HCT116 (cell line): ENCODE results near the gene HUWE1. TPM values are rescaled to one million over a fixed set of nuclear protein-coding genes. Genes with fewer than 3 reads are reported as not detected.

ENCODE experiments used
- ATAC-seq: fragments of 200-7000 bp; cut with Tn5 transposase; 2 replicates; pipeline ENCODE4 v1.9.1; 2020; ENCODE audit warnings: mild to moderate bottlenecking, moderate library complexity
- BruUV-seq: library from RNA; stranded (reverse); fragments of 400-500 nt; replicated peaks from 2 replicates; lab custom pipeline; 2021; lab: Mats Ljungman, UMichigan
- CTCF ChIA-PET: fragments of 300-600 bp; sonication (Branson Sonifier 250); formaldehyde crosslinking; loops from one replicate; lab custom pipeline; 2021; ENCODE audit warnings: antibody characterized with exemption; lab: Charles Lee
- POLR2A ChIA-PET: fragments of 300-600, 350-600 bp; sonication (Branson Sonifier 250); formaldehyde crosslinking; loops from one replicate; lab custom pipeline; 2021; ENCODE audit warnings: antibody characterized with exemption; lab: Charles Lee
- RAD21 ChIA-PET, 2 experiments: fragments of 300-600 bp; sonication (Branson Sonifier 250); formaldehyde crosslinking; loops; one replicate each; lab custom pipeline; 2023; ENCODE audit warnings: low total read pairs in 2 of 2; ENCODE audit not compliant: uncharacterized antibody in 2 of 2, unreplicated experiment in 2 of 2, low non-redundant PET in 1 of 2; lab: Charles Lee
- DNase-seq: peaks from one replicate; pipeline ENCODE4 v3.0.0-alpha.2; 2010; ENCODE audit warnings: low read depth, low spot score
- H2AFZ ChIP-seq: fragments of 200-600 bp; shearing (Covaris generic), sonication (generic); 2 replicates; pipeline ENCODE4 v1.6.1; 2017; ENCODE audit warnings: low read depth, mixed run types, mixed read lengths, antibody characterized with exemption, low read length; ENCODE audit not compliant: poor library complexity, severe bottlenecking
- H3K27ac ChIP-seq: 2 replicates; pipeline ENCODE4 v1.5.1; 2012; ENCODE audit warnings: low read depth, low read length
- H3K27me3 ChIP-seq: fragments of 200-600 bp; sonication (generic); 2 replicates; pipeline ENCODE4 v1.6.1; 2016; ENCODE audit warnings: mixed run types, low read length, mixed read lengths; ENCODE audit not compliant: insufficient read depth
- H3K36me3 ChIP-seq, 2 experiments: fragments of 200-500 bp in 1 of 2; fragments of 200-600 bp in 1 of 2; sonication (Bioruptor generic) in 1 of 2; sonication (generic) in 1 of 2; 2 replicates each; pipeline versions ENCODE4 v1.5.1 to v1.6.1; 2014 to 2016; ENCODE audit warnings: low read length in 2 of 2, inconsistent platforms in 1 of 2, mixed read lengths in 1 of 2, mixed run types in 1 of 2; ENCODE audit not compliant: insufficient read depth in 2 of 2, control insufficient read depth in 1 of 2
- H3K4me1 ChIP-seq, 2 experiments: fragments of 200-600 bp in 1 of 2; sonication (generic) in 1 of 2; 2 replicates each; pipeline versions ENCODE4 v1.5.1 to v1.6.1; 2012 to 2017; ENCODE audit warnings: low read length in 2 of 2, inconsistent platforms in 1 of 2, mild to moderate bottlenecking in 1 of 2, mixed read lengths in 1 of 2, mixed run types in 1 of 2, moderate library complexity in 1 of 2; ENCODE audit not compliant: insufficient read depth in 2 of 2, control insufficient read depth in 1 of 2
- H3K4me2 ChIP-seq: fragments of 200-600 bp; sonication (generic); 2 replicates; pipeline ENCODE4 v1.6.1; 2017; ENCODE audit warnings: mixed run types, low read length, mixed read lengths
- H3K4me3 ChIP-seq, 2 experiments: fragments of 200-600 bp in 1 of 2; sonication (generic) in 1 of 2; replicated peaks in 1 of 2; 2 replicates each; pipeline ENCODE4 v1.5.1; 2011 to 2016; ENCODE audit warnings: low read length in 2 of 2, control low read depth in 1 of 2, low read depth in 1 of 2, mild to moderate bottlenecking in 1 of 2, mixed read lengths in 1 of 2, mixed run types in 1 of 2
- H3K79me2 ChIP-seq: fragments of 200-600 bp; sonication (generic); 2 replicates; pipeline ENCODE4 v1.6.1; 2017; ENCODE audit warnings: mild to moderate bottlenecking, mixed run types, low read length, moderate library complexity, mixed read lengths; ENCODE audit not compliant: insufficient read depth
- H3K9ac ChIP-seq: fragments of 200-600 bp; sonication (generic); 2 replicates; pipeline ENCODE4 v1.6.1; 2016; ENCODE audit warnings: low read length, mixed read lengths
- H3K9me2 ChIP-seq: fragments of 200-600 bp; sonication (generic), shearing (Covaris generic); 2 replicates; pipeline ENCODE4 v1.6.1; 2017; ENCODE audit warnings: mixed run types, mild to moderate bottlenecking, moderate library complexity; ENCODE audit not compliant: insufficient read depth
- H3K9me3 ChIP-seq, 2 experiments: fragments of 200-500 bp in 1 of 2; fragments of 200-600 bp in 1 of 2; sonication (Bioruptor generic) in 1 of 2; sonication (generic) in 1 of 2; 2 replicates each; pipeline ENCODE4 v1.6.1; 2014 to 2017; ENCODE audit warnings: low read length in 2 of 2, mixed read lengths in 2 of 2, inconsistent platforms in 1 of 2, low read depth in 1 of 2, mild to moderate bottlenecking in 1 of 2, mixed run types in 1 of 2, moderate library complexity in 1 of 2; ENCODE audit not compliant: control insufficient read depth in 1 of 2, insufficient read depth in 1 of 2
- H4K20me1 ChIP-seq: fragments of 200-600 bp; sonication (generic), shearing (Covaris generic); 2 replicates; pipeline ENCODE4 v1.6.1; 2017; ENCODE audit warnings: mixed run types, mild to moderate bottlenecking, moderate library complexity; ENCODE audit not compliant: insufficient read depth
- EGR1 ChIP-seq: IDR thresholded peaks from 2 replicates; pipeline ENCODE4 v1.6.1; 2012; ENCODE audit warnings: low read depth
- EZH2 ChIP-seq: fragments of 200-600 bp; sonication (generic); IDR thresholded peaks from 2 replicates; pipeline ENCODE4 v1.6.1; 2017; ENCODE audit warnings: antibody characterized with exemption, mixed run types
- POLR2A ChIP-seq: IDR thresholded peaks from 2 replicates; pipeline ENCODE4 v1.7.0; 2011; ENCODE audit warnings: borderline replicate concordance; ENCODE audit not compliant: insufficient read depth, insufficient read length; ENCODE audit errors: extremely low read depth
- intact Hi-C: fragments of 100-400 bp; cut with micrococcal nuclease; formaldehyde crosslinking; loops from 2 replicates; pipeline ENCODE4 v1.10.0; 2022
- total RNA-seq: library from RNA; stranded (reverse); gene quantifications from one replicate; pipeline ENCODE4 v1.2.1, GENCODE V29; 2021; ENCODE audit not compliant: unreplicated experiment
- TF ChIP-seq, protein P1 (sequence below): IDR thresholded peaks from 2 replicates; pipeline ENCODE4 v1.6.1; 2011; ENCODE audit warnings: mild to moderate bottlenecking, low read length, moderate library complexity; ENCODE audit not compliant: insufficient replicate concordance; ENCODE audit errors: extremely low read depth
- TF ChIP-seq, protein P2 (sequence below), 3 experiments: fragments of 200-600 bp in 1 of 3; sonication (generic) in 1 of 3; IDR thresholded peaks in 2 of 3; conservative IDR thresholded peaks in 1 of 3; 2 replicates each; pipeline ENCODE4 v1.5.1; 2012 to 2017; ENCODE audit warnings: low read depth in 2 of 3, low read length in 2 of 3, antibody characterized with exemption in 1 of 3, borderline replicate concordance in 1 of 3, control low read depth in 1 of 3, mild to moderate bottlenecking in 1 of 3, mixed read lengths in 1 of 3, mixed run types in 1 of 3, moderate library complexity in 1 of 3; ENCODE audit not compliant: insufficient read depth in 1 of 3

The HUWE1 gene
- total RNA-seq, 1 experiment from 2014 or later: 197 TPM

DNA sequence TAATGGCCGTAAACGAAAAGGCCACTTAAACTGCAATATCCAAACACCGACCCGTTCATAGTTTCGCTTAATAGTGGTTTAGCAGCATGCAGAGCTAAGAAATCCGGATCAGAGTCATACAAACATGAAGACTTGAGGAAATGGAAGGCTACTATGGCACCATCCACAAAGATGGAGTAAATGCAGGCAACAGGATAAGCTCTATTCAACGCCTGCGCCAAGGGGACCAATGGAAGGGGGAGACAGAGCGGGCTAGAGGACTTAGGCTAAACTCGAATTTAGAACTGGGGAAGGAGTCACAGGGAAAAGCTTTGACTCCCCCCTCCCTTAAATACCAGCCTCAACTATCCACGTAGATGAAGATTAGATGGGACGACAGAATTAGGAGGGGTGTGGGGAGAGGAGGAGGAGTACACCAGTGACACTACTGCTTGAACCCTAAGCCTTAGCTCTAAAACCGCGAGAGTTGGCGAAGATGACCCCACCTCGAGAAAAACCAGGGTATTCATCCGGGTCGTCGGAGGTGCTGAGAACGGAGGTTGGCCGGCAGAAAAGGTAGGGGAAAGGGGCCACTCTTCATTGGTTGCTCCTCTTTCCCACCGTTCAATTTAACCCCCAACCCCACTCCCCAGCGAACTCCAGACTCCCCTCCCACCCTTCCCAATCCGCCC is 3.5 kb downstream of the HUWE1 start:
- no peaks in the 10 kb centered on the region for H3K27me3 ChIP-seq
- H3K79me2 ChIP-seq: peaks cover 72% of the 10 kb centered on the region
- intact Hi-C loops: no loop called here
- TF ChIP-seq, protein P1, sequence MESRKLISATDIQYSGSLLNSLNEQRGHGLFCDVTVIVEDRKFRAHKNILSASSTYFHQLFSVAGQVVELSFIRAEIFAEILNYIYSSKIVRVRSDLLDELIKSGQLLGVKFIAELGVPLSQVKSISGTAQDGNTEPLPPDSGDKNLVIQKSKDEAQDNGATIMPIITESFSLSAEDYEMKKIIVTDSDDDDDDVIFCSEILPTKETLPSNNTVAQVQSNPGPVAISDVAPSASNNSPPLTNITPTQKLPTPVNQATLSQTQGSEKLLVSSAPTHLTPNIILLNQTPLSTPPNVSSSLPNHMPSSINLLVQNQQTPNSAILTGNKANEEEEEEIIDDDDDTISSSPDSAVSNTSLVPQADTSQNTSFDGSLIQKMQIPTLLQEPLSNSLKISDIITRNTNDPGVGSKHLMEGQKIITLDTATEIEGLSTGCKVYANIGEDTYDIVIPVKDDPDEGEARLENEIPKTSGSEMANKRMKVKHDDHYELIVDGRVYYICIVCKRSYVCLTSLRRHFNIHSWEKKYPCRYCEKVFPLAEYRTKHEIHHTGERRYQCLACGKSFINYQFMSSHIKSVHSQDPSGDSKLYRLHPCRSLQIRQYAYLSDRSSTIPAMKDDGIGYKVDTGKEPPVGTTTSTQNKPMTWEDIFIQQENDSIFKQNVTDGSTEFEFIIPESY: peak; percentile 78
- no peak for TF ChIP-seq POLR2A
- H3K4me2 ChIP-seq: peak overlapping the region; percentile 83
- H3K4me3 ChIP-seq: peak overlapping the region; percentile 61 to 77
- H3K4me1 ChIP-seq: peaks cover 3 to 22% of the 10 kb centered on the region in 2 experiments; a peak in 3 of 4 replicates
- CTCF ChIA-PET: no interaction called here
- no peaks in the 10 kb centered on the region for H3K9me2 ChIP-seq
- TSS peak; percentile 25 for BruUV-seq
- ATAC-seq (peak; percentile 16; the same call in 1 of the 2 replicates), DNase-seq (no peak)
- POLR2A ChIA-PET: interaction anchor here (0.9 to 1.6 kb wide), 6 partner anchors 8 to 957 kb away, joined by 3 to 8 read pairs (median 4); partner anchors contain the start of genes RIBC1 and SMC1A
- peaks cover 15 to 27% of the 10 kb centered on the region in 2 experiments; a peak in 3 of 4 replicates for H3K36me3 ChIP-seq
- H4K20me1 ChIP-seq: peaks cover 5% of the 10 kb centered on the region; the same call in 1 of the 2 replicates
- RAD21 ChIA-PET: no interaction called here
- peak overlapping the region; percentile 93 for H3K27ac ChIP-seq
- no peaks in the 10 kb centered on the region for H3K9me3 ChIP-seq
- no peak overlapping the region for H2AFZ ChIP-seq
- H3K9ac ChIP-seq: peak overlapping the region; percentile 91

DNA sequence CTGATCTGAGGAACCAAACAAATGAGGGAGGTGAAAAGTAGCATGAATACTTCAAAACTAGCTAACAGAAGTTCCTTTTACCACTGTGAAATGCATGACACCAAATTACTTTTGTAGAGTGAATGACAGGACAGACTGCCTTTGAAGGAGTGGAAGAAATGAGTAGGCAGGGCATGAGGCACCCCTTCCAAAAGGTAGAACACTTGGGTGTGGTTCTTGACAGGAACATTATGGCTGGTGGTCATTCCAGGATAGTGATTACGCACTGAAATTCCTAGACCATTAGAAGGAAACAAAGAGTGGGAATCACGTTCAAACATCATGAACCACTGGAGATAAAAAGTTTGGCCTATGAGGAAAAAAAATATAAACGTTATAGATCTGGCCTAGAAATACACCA is 4.9 kb downstream of the HUWE1 start:
- Histone ChIP-seq H3K4me1 (peaks cover 3 to 18% of the 10 kb centered on the region in 2 experiments; a peak in 3 of 4 replicates), H3K36me3 (peaks cover 17 to 32% of the 10 kb centered on the region in 2 experiments; a peak in 3 of 4 replicates), H4K20me1 (peaks cover 5% of the 10 kb centered on the region; the same call in 1 of the 2 replicates), H2AFZ (no peak overlapping the region), H3K4me2 (peak overlapping the region; percentile 83; the same call in 1 of the 2 replicates), H3K9me3 (no peaks in the 10 kb centered on the region), H3K27me3 (no peaks in the 10 kb centered on the region), H3K4me3 (no peak overlapping the region), H3K27ac (no peak overlapping the region), H3K9ac (no peak overlapping the region; the same call in 1 of the 2 replicates), H3K79me2 (peaks cover 86% of the 10 kb centered on the region), H3K9me2 (no peaks in the 10 kb centered on the region)
- RAD21 ChIA-PET: no interaction called here
- POLR2A ChIA-PET: no interaction called here
- intact Hi-C loops: no loop called here
- no TSS peak for BruUV-seq
- ATAC-seq: no peak
- CTCF ChIA-PET: no interaction called here
- no peak for DNase-seq
- TF ChIP-seq, protein P2, sequence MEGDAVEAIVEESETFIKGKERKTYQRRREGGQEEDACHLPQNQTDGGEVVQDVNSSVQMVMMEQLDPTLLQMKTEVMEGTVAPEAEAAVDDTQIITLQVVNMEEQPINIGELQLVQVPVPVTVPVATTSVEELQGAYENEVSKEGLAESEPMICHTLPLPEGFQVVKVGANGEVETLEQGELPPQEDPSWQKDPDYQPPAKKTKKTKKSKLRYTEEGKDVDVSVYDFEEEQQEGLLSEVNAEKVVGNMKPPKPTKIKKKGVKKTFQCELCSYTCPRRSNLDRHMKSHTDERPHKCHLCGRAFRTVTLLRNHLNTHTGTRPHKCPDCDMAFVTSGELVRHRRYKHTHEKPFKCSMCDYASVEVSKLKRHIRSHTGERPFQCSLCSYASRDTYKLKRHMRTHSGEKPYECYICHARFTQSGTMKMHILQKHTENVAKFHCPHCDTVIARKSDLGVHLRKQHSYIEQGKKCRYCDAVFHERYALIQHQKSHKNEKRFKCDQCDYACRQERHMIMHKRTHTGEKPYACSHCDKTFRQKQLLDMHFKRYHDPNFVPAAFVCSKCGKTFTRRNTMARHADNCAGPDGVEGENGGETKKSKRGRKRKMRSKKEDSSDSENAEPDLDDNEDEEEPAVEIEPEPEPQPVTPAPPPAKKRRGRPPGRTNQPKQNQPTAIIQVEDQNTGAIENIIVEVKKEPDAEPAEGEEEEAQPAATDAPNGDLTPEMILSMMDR (IDR thresholded peaks at IDR 0.05 in 2 of 3, conservative IDR thresholded peaks at IDR 0.05 in 1 of 3; ENCODE audit: borderline replicate concordance in 1 of 3, insufficient read depth in 1 of 3, low read depth in 2 of 3, low read length in 2 of 3): no peak
- TF ChIP-seq, protein P1: no peak
- TF ChIP-seq POLR2A (no peak), EZH2 (no peak), EGR1 (no peak)
